GM12873 (cell line): ENCODE results near the gene MAGEA12.
"Not testable (repeated sequence)": the region's sequence is repeated elsewhere in the genome, so short reads cannot be mapped to it uniquely, and the experiment has no call there.

Experiments
- CTCF ChIP-seq: IDR thresholded peaks from 2 replicates; pipeline ENCODE4 v1.5.1; 2012; ENCODE audit warnings: low read depth, mild to moderate bottlenecking, moderate library complexity, low read length, control low read depth; ENCODE audit not compliant: insufficient read depth; ENCODE audit errors: missing control alignments

Gene MAGEA12

GRCh38 chrX:152735860-152736511, 2.4 kb downstream of the MAGEA12 start:
- no peak for TF ChIP-seq CTCF

- no peak for TF ChIP-seq CTCF
These were observed 5.0 kb downstream of the MAGEA12 start for GRCh38 chrX:152738560-152738959.

- not testable (repeated sequence) for TF ChIP-seq CTCF
These were observed 20.4 kb downstream of the MAGEA12 start, which contains the start of gene MAGEA2 for GRCh38 chrX:152753686-152754650. MAGEA2 (minus strand) TSS chrX:152753842; CDS start chrX:152751363, 2,479 bp downstream.

GRCh38 chrX:152758918-152759317, 25.4 kb downstream of the MAGEA12 start, which contains the start of gene CSAG3:
CSAG3 (plus strand) TSS chrX:152759218.
- not testable (repeated sequence) for TF ChIP-seq CTCF

- not testable (repeated sequence) for TF ChIP-seq CTCF
These were observed 36.2 kb downstream of the MAGEA12 start, which contains the start of gene MAGEA6 for GRCh38 chrX:152769549-152770289. MAGEA6 (minus strand) TSS chrX:152769689; CDS start chrX:152767650, 2,039 bp downstream.
